Adrenal gland (tissue), 5 donors: ENCODE data around the gene OR2L8.

Source experiments
- POLR2A ChIP-seq, 2 donors: fragments of 450-650 bp; IDR thresholded peaks; one replicate each; pipeline ENCODE4 v1.6.1; 2017; ENCODE audit warnings: antibody characterized with exemption in 2 of 2, mild to moderate bottlenecking in 2 of 2, moderate library complexity in 1 of 2
- TF ChIP-seq, protein P1 (sequence below), 6 experiments: fragments of 450-650 bp in 4 of 6; fragments of 200-600 bp in 2 of 6; sonication (generic) in 1 of 6; IDR thresholded peaks; 1 replicate in 5 of 6; 2 replicates in 1 of 6; pipeline versions ENCODE4 v1.5.1 to v1.8.0; 2016 to 2021; ENCODE audit warnings: antibody characterized with exemption in 6 of 6, mild to moderate bottlenecking in 2 of 6, moderate library complexity in 1 of 6
- donor health status: DM: no; HTN: no; CAD: no.

DNA sequence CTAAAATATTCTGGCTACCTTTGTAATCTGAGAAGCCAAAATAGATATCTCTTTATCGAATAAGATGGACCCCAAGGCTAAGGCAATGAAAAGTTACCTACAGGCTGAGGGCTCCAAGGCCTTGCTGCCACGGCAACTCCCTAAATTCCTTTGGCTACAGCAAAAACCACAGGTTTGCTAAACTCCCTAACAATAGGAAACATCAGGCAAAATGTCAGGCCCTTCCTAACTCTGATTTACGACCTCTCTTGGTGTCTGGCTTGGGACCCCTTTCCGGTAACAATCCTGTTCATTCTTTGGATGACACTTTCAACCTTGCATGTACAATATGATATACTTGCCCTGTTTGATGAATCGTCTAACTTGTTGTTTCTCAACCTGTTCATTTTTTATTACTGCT, 39.9 kb upstream of the OR2L8 start:
- TF ChIP-seq, protein P1, sequence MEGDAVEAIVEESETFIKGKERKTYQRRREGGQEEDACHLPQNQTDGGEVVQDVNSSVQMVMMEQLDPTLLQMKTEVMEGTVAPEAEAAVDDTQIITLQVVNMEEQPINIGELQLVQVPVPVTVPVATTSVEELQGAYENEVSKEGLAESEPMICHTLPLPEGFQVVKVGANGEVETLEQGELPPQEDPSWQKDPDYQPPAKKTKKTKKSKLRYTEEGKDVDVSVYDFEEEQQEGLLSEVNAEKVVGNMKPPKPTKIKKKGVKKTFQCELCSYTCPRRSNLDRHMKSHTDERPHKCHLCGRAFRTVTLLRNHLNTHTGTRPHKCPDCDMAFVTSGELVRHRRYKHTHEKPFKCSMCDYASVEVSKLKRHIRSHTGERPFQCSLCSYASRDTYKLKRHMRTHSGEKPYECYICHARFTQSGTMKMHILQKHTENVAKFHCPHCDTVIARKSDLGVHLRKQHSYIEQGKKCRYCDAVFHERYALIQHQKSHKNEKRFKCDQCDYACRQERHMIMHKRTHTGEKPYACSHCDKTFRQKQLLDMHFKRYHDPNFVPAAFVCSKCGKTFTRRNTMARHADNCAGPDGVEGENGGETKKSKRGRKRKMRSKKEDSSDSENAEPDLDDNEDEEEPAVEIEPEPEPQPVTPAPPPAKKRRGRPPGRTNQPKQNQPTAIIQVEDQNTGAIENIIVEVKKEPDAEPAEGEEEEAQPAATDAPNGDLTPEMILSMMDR (IDR thresholded peaks at IDR 0.05), result no peak
- no peak for TF ChIP-seq POLR2A (IDR thresholded peaks at IDR 0.05)
